ENCODE results near the gene TMEM250.

DNA sequence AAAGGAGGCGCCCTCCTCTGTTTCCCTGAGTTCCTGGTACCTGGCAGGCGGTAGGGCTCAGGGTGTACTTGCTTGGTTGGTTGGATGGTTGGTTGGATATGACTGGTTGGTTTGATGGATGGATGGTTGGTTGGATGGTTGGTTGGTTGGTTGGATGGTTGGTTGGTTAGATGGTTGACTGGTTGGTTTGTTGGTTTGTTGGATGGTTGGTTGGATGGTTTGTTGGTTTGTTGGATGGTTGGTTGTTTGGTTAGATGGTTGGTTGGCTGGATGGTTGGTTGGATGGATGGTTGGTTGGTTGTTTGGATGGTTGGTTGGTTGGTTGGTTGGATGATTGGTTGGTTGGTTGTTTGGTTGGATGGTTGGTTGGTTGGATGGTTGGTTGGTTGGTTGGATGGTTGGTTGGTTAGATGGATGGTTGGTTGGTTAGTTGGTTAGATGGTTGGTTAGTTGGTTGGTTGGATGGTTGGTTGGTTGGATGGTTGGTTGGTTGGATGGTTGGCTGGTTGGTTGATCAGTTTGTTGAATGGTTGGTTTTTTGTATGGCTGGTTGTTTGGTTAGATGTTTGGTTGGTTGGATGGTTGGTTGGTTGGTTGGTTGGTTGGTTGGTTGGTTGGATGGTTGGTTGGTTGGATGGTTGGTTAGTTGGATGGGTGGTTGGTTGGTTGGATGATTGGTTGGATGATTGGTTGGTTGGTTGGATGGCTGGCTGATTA lies 6.5 kb upstream of the TMEM250 start:
- no peak for TF ChIP-seq POLR2A (IDR thresholded peaks at IDR 0.05)
- TF ChIP-seq, protein P1, sequence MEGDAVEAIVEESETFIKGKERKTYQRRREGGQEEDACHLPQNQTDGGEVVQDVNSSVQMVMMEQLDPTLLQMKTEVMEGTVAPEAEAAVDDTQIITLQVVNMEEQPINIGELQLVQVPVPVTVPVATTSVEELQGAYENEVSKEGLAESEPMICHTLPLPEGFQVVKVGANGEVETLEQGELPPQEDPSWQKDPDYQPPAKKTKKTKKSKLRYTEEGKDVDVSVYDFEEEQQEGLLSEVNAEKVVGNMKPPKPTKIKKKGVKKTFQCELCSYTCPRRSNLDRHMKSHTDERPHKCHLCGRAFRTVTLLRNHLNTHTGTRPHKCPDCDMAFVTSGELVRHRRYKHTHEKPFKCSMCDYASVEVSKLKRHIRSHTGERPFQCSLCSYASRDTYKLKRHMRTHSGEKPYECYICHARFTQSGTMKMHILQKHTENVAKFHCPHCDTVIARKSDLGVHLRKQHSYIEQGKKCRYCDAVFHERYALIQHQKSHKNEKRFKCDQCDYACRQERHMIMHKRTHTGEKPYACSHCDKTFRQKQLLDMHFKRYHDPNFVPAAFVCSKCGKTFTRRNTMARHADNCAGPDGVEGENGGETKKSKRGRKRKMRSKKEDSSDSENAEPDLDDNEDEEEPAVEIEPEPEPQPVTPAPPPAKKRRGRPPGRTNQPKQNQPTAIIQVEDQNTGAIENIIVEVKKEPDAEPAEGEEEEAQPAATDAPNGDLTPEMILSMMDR (IDR thresholded peaks at IDR 0.05): no peak
